T1000 (cell line): ENCODE results near the gene MRPL16.
"Not testable (repeated sequence)": the region's sequence is repeated elsewhere in the genome, so short reads cannot be mapped to it uniquely, and the experiment has no call there.

Source experiments
- DNase-seq: peaks from one replicate; lab custom pipeline; 2025; ENCODE audit warnings: mixed read lengths; lab: John Stamatoyannopoulos, UW

Gene MRPL16

DNA sequence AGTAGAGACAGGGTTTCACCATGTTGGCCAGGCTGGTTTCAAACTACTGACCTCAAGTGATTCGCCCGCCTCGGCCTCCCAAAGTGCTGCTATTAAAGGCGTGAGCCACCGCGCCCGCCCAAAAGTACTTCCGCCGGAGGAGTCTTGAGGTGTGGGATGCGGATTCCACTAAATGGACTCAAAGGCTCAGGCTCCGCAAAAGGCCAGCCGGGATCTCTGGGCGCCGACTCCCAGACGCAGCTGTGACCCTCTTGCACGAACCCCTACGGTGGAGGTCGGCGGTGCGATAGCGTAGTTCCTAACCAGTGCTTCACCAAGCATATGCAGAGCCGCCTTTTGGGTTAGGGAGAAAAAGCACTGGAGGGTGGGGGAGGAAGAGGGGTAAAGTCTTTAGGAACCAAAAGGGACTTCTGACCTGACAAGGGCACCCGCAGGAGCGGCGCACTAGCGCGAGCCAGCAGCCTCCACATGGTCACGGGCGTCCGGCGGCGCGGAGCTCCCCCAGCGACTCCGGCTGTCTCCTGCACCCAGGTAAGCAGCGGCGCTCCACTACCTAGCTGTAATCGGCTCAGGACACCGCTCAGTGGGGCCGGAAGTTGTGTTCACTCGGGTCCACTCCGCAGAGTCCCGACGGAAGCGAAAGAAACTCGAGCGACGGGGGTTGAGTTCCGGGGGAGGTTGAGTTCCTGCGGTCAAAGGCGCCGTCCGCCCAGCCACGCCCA is at the start of gene MRPL16:
Gene MRPL16, minus strand, starts transcription at position 590 of the 722 bp plus-strand sequence. Its CDS starts 120 bp downstream, at position 470.
- peak; percentile 72 for DNase-seq

DNA sequence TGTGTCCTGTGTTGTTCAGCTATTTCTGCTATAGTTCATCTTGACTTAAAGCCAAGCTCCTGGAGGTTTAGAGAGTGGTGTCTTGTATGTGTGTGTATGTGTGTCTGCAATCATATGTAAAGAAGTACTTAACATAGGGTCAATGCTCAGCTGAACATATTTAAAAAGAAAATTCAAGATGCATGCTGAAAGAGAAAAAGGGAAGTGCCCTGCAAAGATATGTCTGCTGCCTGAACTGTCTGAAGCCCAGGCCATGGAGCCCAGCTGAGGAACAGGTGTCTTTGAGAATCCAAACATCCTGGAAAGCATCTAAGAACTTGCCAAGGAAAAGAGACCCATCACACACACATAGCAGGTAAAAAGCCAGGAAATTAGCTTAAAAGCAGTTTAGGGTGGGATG is 49.1 kb upstream of the MRPL16 start:
- DNase-seq = no peak

DNA sequence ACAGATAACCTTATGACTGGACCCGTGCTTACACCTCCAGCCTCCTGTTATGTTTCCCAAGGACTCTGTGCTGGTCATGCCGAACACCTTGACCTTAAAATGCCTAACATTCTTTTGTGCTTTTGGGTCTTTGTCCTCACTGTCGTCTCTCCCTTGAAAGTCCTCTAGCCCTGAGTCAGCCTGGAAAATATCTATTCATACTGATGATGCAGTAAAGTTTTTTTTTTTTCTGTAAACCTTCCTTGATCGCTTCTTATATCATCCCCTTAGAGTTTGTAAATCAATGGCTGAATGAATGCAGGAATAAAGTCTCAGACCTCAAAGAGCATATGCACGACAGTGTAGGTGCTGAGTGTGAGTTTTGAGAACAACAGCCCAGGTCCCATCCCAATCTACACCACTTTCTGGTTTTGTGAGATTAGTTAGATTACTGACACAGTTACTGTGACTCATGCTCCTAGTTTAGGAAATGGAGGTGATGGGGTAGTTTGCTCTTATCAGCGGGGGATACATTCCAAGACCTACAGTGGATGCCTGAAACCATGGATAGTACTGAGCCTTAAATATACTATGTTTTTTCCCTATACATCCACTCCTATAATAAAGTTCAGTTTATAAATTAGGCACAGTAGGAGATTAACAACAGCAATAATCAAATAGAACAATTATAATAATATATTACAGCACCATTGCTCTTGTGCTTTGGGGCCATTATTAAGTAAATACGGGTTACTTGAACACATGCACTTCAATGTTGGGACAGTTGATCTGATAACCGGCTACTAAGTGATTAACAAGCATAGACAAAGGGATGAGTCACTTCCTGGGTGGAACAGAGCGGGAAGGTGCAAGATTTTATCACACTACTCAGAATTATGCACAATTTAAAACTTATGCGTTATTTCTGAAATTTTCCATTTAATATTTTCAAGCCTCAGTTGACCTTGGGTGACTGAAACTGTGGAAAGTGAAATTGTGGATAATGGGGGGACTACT is 47.2 kb upstream of the MRPL16 start:
- DNase-seq = no peak

DNA sequence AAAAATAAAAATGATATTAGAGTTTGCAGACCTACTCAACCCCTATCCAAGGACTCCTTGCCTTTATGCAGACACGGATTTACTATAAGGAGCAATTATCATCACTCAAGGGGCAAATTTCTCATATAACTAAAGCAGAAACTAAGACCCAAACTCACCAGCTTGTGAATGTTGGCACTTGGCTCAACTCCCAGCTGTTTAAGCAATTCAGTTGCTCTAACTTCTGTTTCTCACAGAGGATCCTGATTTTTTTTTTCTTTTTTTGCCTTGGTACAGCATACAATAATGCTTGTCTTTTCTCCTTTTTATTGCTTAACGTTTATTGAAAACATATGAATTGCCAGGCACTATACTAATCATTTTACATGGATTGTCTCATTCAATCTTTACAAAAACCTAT is 44.3 kb upstream of the MRPL16 start:
- no peak for DNase-seq

DNA sequence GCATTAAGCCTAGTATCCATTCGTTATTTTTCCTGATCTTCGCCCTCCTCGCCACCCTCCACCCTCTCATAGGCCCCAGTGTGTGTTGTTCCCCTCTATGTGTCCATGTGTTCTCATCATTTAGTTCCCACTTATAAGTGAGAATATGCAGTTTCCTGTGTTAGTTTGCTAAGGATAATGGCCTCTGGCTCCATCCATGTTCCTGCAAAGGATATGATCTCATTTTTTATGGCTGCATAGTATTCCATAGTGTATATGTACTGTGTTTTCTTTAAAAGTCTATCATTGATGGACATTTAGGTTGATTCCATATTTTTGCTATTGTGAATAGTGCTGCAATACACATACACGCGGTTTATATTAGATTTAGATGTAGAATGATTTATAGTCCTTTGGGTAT is 40.8 kb upstream of the MRPL16 start:
- not testable (repeated sequence) for DNase-seq

DNA sequence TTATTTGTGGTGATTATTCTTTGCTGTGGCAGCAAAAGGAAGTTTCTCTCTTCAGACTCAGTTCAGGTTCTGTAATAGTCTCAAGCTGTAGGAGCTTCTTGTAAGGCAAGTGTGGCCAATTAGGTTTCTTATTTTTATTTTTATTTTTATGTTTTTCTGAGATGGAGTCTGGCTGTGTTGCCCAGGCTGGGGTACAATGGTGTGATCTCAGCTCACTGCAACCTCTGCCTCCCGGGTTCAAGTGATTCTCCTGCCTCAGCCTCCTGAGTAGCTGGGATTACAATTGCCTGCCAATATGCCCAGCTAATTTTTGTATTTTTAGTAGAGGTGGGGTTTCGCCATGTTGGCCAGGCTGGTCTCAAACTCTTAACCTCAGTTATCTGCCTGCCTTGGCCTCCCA is 39.0 kb upstream of the MRPL16 start:
- DNase-seq = not testable (repeated sequence)

DNA sequence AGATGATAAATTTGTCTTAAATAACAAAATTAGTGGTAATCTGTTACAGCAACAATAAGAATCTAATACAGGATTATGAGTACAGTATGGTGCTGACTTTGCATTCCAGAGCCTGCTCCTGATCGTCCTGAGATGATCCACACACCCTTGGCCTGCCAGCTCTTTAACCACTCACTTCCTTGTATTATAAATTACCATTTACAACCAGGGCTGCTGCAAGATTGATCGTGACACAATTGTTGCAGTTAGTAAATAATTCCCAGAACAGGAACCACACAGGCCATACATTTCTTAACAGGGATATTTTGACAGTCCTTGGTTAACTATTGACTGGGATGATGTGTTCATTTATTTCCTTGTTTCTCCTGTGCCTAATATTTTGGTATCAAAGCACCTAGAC is 38.6 kb upstream of the MRPL16 start:
- no peak for DNase-seq

DNA sequence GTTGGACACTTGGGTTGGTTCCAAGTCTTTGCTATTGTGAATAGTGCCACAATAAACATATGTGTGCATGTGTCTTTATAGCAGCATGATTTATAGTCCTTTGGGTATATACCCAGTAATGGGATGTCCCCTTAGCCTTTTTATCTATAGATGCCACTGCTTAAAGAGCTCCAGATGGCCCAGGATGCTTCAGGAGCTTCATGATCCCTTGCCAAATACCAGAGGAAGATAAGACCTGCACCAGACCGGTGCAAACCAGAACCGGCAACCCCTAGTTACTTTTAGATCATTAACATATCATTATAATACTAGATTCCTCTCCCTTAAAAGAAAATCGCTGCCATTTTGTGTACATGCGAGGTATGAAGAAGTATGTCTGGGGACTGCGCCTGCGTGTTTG is 37.9 kb upstream of the MRPL16 start:
- not testable (repeated sequence) for DNase-seq

DNA sequence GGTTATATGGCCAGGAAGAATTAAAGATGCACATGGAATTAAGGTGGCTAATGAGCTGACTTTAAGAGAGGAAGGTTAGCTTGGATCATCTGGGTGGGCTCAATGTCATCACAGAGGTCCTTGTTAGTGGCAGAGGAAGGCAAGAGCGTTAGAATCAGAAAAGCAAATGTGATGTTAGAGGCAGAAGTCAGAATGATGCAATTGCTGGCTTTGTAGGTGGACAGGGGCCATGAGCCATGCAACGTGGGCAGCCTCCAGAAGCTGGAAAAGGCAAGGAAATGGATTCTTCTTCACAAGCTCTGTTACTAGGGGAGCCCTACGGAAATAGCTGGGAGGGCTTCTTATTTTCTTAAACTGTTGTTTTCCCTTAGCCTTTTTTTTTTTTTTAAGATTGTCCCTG is 37.0 kb upstream of the MRPL16 start:
- no peak for DNase-seq

DNA sequence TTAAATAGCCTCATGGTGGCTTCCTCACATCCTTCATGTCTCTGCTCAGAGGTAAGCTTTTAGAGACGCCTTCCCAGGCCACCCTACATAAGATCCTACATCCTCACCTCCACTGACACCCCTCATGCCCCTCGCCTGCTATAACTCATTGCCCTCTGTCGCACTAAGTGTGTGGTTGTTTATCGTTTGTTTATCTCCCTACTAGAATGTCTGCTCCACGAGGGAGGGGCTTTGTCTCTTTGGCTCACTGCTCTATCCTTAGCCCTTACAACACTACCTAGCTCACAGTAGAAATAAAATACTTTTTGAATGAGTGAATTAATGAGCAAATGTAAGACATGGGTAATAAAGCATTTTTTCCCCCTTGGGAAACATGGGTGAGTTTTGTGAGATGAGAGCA is 36.0 kb upstream of the MRPL16 start:
- DNase-seq = no peak

DNA sequence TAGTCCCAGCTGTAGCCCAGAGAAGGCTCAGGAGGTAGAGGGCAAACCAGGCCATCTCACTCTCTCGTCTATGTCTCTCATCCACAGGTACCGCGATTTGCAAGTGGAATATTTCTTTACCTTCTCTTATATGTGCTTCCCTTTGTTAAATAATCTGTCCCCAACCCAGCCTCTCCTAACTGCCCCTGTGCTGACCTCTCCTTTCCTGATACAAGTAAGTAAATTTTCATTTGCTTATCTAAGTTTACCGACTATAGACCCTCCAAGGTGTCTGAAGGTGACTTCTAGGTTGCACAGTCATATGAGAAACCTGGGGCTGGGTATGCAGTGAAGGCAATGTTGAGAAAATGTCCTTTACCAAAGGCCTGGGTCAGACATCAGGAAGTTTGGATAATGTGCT is 34.8 kb upstream of the MRPL16 start, which contains the start of gene CBLIF:
Gene CBLIF, minus strand, starts transcription at position 101 of the 400 bp plus-strand sequence. Its CDS starts 46 bp downstream, at position 55.
- no peak for DNase-seq

DNA sequence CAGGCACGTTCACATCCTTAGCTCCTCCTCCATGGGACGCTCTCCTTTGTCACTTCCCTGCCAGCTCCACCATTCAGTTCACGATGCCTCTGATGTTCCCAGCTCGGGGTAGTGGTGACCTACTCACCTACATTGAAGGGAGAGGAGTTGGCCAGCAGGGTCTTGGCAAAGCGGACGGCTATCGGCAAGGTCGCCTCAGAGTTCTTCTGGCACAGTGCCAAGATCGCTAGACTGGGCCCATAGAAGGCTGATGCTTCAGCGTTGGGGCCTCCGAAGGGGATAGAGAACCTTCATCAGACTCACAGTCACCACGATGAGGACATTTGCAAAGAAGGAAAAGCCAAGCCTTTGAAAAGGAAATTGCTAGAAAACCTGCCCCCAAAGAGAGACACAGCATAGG is 31.7 kb upstream of the MRPL16 start:
- DNase-seq = no peak

DNA sequence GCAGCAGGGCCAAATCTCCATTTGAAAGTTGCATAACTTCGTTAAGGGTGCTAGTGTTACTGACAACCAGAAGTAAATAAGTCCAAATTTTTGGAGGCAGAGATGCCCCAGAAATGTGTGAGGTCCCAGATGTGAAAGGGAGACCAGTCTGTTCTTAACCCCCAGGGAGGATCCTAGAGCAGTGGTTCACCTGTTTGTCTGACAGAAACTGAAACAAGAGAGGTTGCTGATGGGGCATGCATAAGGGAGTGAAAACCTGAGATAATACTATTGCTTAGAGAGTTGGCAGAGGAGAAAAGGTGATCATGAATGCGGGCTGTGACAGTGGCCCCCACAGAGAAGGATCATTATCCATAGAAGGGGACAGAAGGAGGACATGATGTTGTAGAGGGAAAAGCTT is 30.9 kb upstream of the MRPL16 start:
- no peak for DNase-seq

DNA sequence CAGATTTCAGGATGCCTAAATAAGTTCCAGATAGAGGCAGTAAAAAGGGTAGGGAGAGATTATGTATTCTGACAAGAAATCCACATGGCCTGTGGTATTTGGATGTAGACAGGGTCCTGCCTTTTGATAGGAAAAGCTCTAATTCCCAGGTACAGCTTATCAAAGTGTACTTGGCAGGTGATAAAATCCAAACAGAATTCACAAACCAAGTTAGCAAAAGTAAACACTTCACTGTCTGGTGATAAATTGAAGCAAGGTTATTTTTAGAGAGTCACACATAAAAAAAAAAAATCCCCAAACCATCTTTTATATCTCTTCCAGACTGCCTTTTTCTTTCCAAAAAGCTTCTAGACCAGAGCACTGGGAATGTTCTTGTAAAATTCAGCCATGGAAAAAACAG is 29.0 kb upstream of the MRPL16 start:
- DNase-seq = no peak

DNA sequence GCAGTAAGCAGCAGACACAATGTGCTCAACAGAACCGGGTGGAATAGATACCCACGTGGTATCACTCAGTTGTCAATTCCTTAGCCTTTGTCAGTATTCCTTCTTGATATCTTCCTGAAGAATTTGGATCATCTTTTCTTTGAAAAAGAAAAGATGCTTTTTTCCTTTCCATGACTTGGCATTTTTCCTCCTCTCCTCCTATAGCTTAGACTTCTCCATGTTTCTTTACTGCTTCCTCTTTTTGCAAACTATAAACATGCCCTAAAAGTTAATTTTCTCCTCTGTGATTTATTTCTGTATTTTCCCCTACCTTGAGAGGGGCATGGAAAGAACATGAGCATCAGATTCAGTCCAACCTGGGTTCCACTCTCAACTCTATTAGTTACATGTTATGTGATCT is 23.0 kb upstream of the MRPL16 start:
- DNase-seq = no peak

DNA sequence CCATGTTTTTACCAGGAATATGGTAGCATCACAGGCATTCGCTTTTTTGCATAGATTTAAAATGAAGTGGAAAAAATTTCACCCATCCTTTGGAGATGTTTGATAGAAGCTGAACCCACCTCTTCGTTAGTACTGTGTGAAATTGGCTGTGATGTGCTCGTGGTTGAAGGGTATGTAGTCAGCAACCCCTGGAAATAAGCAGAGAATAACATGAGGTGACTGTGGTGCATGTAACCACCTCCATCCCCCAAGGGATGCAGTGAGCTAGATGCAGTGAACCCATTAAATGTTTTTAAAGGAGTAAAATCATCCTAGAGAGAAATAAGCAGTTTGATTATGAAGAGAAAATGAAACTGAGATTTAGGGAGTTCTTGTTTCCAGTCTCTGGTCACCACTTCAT is 18.8 kb upstream of the MRPL16 start:
- no peak for DNase-seq

DNA sequence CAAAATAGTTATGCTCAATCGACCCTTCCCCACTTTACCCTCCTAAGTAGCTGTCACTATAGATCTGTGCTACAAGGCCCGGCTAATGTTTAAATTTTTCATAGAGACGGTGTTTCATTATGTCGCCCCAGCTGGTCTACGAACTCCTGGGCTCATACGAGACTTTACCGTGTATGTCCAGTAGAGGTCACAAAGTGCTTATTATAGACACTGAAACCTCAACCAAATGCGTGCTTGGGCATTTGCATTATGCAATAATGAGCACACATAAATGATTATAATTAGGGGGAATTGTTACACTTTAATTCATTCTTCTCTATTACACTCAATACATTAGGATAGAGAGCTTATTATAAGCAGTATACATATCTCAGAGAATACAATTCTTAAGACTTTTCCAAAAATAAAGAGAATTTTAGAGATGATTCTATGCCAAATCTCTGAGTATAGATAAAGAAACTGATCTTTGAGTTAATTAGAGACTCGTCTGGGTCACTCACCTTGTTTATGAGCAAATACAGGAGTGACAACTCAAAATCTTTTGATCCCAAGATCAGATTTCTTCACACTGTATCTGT is 12.5 kb upstream of the MRPL16 start:
- no peak for DNase-seq

DNA sequence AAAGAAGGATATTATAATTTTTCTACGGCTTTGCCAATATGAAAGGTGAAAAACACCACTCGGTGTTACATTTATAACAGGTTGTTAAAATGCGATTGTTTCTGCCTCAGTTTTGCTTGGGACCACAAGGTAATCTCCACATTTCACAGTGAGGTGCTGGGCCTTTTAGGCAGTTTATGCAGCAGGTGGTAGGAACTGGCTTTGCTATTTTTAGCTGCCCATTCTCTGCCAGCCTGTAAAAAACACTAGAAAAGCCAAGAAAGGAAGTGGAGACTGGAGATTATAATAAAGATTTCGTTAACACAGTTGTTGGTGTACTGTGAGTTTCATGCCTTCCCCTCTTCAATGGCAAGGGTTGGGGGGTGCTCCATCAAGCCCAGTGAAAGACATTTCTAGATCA is 8.0 kb upstream of the MRPL16 start:
- DNase-seq = no peak

DNA sequence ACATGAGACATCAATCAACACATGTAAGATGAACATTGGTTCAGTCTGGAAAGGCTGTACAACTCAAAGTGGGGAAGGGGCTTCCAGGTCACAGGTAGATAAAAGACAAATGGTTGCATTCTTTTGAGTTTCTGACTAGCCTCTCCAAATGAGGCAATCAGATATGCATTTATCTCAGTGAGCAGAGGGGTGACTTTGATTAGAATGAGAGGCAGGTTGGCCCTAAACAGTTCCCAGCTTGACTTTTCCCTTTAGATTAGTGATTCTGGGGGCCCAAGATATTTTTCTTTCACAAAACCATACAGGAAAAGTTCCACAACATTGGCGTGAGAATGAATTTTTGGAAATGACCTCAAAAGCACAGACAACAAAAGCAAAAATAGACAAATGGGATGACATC is 5.9 kb upstream of the MRPL16 start:
- not testable (repeated sequence) for DNase-seq

DNA sequence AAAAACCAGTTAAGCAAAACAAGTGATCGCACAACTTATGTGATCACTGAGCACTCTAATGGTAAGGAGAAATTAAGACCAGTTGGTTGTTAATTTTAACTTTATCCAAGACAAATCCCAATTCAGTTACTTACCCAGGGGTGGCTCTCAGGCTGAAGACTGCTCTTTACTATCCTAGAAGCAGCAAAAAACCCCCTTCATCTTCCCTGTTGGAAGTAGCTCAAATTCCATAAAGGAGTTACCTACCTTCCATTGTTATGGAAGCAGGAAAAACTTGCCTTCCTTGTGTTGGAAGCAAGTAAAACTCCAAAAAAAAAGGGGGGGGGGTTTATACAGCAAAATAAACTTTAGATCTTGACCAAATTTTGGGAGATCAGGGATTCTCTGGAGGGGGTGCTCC is 5.2 kb upstream of the MRPL16 start:
- no peak for DNase-seq

DNA sequence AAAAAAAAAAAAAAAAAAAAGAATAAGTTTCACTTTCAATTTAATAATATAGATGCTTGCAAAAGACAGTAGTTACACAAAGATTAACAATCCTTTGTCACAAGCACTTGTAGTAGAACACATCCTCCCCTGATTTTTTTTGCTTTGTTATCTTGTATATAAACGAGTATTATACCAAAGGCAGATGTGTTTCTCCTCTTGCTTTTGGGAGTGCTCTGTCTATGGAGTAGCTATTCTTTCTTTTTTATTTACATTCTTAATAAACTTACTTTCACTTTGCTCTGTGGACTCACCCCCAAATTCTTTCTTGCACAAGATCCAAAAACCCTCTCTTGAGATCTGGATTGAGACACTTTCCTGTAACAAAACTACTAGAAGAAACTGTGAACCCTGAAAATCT is 3.4 kb upstream of the MRPL16 start:
- no peak for DNase-seq

DNA sequence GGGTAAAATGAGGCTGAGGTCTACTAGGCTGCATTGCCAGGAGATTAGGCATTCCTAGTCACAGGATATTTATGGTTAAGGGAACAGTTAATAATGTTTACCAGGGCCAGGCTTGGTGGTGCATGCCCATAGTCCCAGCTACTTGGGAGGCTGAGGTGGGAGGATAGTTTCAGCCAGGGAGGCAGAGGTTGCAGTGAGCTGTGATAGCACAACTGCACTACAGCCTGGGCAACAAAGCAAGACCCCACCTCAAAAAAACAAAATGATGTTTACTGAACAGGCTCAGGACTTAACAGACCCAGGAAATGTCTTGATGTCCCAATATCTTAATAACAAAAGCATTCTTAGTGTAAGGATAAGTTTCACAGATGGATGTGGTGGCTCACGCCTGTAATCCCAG is 2.8 kb upstream of the MRPL16 start:
- DNase-seq = no peak

DNA sequence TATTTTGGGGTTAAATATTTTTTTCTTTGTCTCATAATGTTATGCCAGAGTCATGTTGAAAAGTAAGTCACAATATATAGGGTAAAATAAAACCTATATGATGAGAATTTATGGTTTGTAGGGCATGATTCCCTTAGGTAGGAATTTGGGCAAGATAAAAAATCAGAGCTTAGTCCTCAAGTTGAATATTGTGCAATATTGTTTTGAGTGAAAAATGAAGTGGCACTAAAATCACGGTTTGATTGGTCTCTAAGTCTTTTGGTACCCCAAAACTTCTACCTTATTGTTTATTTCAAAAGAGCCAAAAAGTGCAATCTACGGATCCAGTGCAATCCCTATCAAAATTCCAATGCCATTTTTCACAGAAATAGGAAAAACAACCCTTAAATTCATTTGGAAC is 1.6 kb upstream of the MRPL16 start:
- no peak for DNase-seq
